Measurements from ENCODE around the gene SLX1B. TPM values are rescaled to one million over a fixed set of nuclear protein-coding genes. Genes with fewer than 3 reads are reported as not detected.
"Not testable (repeated sequence)": the region's sequence is repeated elsewhere in the genome, so short reads cannot be mapped to it uniquely, and the experiment has no call there.

The SLX1B gene
- total RNA-seq = 10 to 100 TPM; 56.5 to 63.2 TPM

DNA sequence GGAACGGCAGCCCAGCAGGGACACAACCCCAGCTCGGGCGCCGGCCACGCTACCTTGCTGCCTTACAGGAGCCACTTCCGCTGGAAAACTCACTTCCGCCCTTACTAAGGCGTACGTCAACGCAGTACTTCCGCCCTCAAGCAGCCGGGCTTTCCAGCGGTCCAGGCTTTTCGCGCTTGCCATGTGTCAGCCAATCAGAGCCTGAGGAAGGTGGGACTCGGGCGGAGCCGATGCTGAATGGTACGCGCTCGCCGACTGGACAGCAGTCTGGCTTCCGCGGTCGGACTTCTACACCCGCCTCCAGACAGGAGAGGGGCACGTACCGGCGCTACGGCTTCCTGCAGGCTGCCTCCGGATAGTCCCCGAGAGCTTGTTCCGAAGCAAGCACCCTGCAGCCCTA is at the start of gene SLX1B, which contains the start of gene BOLA2:
TSS of gene SLX1B (plus strand) at position 265 of the 400 bp plus-strand sequence.
TSS of gene BOLA2 (minus strand) at position 83 of the 400 bp plus-strand sequence. CDS start 98 bp downstream, outside the sequence.
- H3K27ac Mint-ChIP-seq; H3K4me3 Mint-ChIP-seq; intact Hi-C loops (cut with micrococcal nuclease); H3K36me3 Mint-ChIP-seq; DNase-seq; H3K4me1 Mint-ChIP-seq (ENCODE audit: low read depth); H3K9me3 Mint-ChIP-seq; H3K27me3 Mint-ChIP-seq; POLR2A ChIA-PET; CTCF ChIA-PET: not testable (repeated sequence)

DNA sequence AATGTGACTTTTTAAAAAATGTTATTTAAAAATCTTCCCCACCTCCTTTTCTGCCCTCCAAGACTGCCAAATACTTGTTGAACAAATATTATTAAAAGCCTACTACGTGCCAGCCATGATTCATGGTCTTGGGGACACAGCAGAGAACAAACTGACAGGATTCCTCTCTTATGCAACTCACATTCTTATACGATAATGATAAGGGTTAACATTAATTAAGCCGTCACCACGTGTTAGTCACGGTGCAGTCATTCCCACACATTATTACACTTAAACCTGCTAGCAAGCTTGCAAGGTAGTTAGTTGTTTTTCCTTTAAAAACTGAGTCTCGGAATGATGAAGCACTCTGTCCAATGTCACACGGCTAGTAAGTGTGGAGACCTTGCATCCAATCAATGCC is 49.1 kb upstream of the SLX1B start:
- CTCF ChIA-PET; intact Hi-C loops (cut with micrococcal nuclease); POLR2A ChIA-PET; H3K36me3 Mint-ChIP-seq; H3K9me3 Mint-ChIP-seq; H3K27ac Mint-ChIP-seq; H3K27me3 Mint-ChIP-seq; H3K4me1 Mint-ChIP-seq (ENCODE audit: low read depth); H3K4me3 Mint-ChIP-seq; DNase-seq: not testable (repeated sequence)

DNA sequence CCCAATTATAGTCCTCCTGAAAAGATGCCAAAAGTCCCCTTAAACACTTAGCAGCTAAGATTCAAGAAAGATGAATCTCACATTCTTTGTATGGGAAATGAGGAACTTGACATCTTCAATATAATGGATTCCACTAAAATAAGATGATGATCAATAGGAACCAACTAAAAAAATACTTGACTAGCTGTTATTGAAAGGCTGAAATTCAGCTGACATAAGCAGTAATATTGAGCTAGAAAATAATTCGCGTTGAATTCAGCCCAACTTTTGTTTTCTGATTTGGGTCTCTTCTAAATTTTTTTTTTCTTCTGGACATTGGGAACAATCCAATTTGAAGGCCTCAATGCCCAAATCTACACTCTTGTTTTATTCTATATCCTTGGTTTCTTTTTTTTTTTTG is 30.7 kb upstream of the SLX1B start:
- DNase-seq; intact Hi-C loops (cut with micrococcal nuclease); H3K4me1 Mint-ChIP-seq (ENCODE audit: low read depth); POLR2A ChIA-PET; H3K27ac Mint-ChIP-seq; H3K27me3 Mint-ChIP-seq; H3K4me3 Mint-ChIP-seq; H3K9me3 Mint-ChIP-seq: not testable (repeated sequence)
- H3K36me3 Mint-ChIP-seq = peaks cover 11% of the 10 kb centered on the region
- CTCF ChIA-PET = interaction anchor here (0.6 kb wide), 1 partner anchor 239 kb away, joined by 3 read pairs; no protein-coding TSS in a partner anchor

DNA sequence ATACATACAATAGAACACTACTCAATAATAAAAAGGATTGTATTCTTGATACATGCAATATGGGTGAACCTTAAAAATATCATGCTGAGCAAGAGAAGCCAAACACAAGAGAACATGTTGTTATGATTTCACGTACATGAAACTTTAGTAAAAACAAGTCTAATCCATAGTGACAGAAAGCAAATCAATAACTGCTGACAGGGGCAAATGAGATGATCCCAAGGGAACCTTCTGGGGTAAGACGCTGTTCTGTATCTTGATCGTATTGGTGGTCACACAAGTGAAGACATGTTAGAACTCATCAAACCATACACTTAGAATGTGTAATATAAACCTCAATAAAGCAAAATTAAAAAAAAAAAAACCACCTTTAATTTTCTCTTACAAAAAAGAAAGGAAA is 28.9 kb upstream of the SLX1B start:
- H3K4me1 Mint-ChIP-seq (ENCODE audit: low read depth); H3K27ac Mint-ChIP-seq; H3K9me3 Mint-ChIP-seq; H3K4me3 Mint-ChIP-seq; DNase-seq; intact Hi-C loops (cut with micrococcal nuclease); CTCF ChIA-PET; H3K27me3 Mint-ChIP-seq; POLR2A ChIA-PET: not testable (repeated sequence)
- peaks cover 11% of the 10 kb centered on the region for H3K36me3 Mint-ChIP-seq

DNA sequence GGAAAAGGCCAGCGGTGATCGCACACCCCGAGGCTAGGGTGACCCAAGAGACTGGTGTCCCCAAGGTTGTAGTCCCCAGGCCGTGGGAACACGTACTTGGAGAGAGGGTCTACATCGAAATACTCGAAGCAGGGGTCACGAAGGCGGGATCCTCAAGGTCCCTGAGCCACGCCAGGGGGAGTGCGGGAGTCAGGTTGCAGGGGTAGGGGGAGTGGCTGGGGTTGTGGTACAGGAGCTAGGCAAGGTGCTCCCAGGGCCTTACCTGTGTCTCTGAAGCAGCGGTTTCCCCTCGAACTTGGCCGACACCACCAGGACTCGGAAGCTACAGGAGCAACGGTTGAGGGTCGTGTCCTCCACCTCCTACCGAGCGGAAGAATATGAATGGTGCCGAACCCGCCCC is 579 bp upstream of the SLX1B start:
- CTCF ChIA-PET; H3K4me3 Mint-ChIP-seq; POLR2A ChIA-PET; H3K4me1 Mint-ChIP-seq (ENCODE audit: low read depth); H3K27me3 Mint-ChIP-seq; H3K27ac Mint-ChIP-seq; H3K36me3 Mint-ChIP-seq; H3K9me3 Mint-ChIP-seq; intact Hi-C loops (cut with micrococcal nuclease); DNase-seq: not testable (repeated sequence)

DNA sequence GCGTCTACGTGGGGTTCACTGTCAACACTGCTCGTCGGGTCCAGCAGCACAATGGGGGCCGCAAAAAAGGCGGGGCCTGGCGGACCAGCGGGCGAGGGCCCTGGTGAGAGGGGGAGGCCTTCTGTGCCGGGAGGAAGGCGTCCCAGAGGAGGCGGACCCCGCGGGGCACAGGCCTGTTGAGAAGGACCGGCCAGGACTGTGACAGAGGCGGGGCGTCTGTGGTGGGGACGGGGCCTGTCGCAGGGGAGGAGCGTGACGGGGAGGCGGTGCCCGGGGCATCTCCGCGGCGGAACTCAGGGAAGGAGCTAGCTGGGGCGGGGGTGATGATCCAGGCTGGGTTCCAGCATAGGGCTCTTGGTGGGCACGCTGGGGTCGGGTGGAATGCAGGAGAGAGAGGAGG is 495 bp downstream of the SLX1B start:
- POLR2A ChIA-PET; intact Hi-C loops (cut with micrococcal nuclease); H3K9me3 Mint-ChIP-seq; H3K27me3 Mint-ChIP-seq; H3K4me3 Mint-ChIP-seq; H3K27ac Mint-ChIP-seq; CTCF ChIA-PET; DNase-seq; H3K36me3 Mint-ChIP-seq; H3K4me1 Mint-ChIP-seq (ENCODE audit: low read depth): not testable (repeated sequence)

DNA sequence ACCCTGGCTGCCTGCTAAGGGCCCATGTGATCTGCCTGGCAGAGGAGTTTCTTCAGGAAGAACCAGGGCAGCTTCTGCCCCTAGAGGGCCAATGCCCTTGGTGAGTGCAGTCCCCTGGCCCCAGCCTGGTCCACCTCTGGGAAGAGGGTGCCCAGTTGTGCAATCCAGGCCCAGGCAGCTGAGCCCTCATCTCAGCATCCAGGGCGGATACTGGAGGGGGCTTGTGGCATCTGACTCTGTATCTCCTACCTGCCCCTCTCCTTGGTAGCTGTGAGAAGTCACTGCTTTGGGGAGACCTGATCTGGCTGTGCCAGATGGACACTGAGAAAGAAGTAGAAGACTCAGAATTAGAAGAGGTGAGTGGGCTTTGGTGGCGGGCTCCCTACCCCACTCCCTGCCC is 3.3 kb downstream of the SLX1B start:
- POLR2A ChIA-PET; H3K36me3 Mint-ChIP-seq; H3K4me1 Mint-ChIP-seq (ENCODE audit: low read depth); H3K27ac Mint-ChIP-seq; intact Hi-C loops (cut with micrococcal nuclease); CTCF ChIA-PET; H3K27me3 Mint-ChIP-seq; H3K9me3 Mint-ChIP-seq; H3K4me3 Mint-ChIP-seq; DNase-seq: not testable (repeated sequence)

DNA sequence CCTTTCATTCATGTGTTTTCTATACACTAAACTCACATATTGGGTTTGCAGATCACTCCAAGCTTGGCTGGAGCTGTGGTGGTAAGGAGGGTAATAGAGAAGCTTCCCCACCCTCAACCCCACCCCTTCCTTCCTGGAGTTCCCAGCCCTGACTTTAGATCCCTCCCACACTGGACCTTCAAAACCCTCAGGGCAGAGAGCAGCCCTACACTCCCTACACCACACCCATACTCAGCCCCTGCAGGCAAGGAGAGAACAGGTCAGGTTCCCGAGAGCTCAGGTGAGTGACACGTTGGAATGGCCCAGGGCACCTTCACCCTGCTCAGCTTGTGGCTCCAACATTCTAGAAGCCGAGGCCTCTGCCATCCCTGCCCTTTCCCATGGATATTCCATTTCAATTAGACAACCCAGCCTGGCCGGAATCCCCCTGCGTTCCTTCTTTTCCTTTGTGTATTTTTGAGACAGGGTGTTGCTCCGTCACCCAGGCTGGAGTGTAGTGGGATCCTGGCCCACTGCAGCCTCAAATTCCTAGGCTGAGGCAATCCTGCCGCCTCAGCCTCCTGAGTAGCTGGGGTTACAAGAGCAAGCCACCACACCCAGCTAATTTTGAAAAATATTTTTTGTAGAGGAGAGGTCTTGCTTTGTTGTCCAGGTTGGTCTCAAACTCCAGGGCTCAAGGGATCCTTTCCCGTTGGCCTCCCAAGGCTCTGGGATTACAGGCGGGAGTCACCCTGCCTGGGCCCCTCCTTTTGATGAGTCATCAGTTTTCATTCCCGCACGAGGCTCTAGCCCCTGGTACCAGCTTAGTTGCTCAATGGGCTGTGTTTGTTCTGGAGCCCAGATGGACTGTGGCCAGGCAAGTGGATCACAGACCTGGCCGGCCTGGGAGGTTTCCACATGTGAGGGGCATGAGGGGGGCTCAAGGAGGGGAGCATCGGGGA is 5.6 kb downstream of the SLX1B start, which contains the start of gene SULT1A4:
TSS of gene SULT1A4 (plus strand) at position 208 of the 941 bp plus-strand sequence. CDS start 1,473 bp downstream, outside the sequence.
- H3K27ac Mint-ChIP-seq; H3K36me3 Mint-ChIP-seq; intact Hi-C loops (cut with micrococcal nuclease); H3K9me3 Mint-ChIP-seq; CTCF ChIA-PET; POLR2A ChIA-PET; H3K4me3 Mint-ChIP-seq; DNase-seq; H3K27me3 Mint-ChIP-seq; H3K4me1 Mint-ChIP-seq (ENCODE audit: low read depth): not testable (repeated sequence)

DNA sequence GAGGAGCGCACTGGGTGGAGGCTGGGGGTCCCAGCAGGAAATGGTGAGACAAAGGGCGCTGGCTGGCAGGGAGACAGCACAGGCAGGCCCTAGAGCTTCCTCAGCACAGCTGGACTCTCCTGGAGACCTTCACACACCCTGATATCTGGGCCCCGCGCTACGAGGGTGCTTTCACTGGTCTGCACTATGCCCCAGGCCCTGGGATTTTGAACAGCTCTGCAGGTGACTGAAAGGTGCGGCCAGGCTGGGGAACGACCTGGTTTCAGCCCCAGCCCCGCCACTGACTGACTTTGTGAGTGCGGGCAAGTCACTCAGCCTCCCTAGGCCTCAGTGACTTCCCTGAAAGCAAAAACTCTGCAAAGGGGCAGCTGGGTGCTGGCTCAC is 6.3 kb downstream of the SLX1B start:
- POLR2A ChIA-PET; H3K27ac Mint-ChIP-seq; H3K4me3 Mint-ChIP-seq; H3K4me1 Mint-ChIP-seq (ENCODE audit: low read depth); CTCF ChIA-PET; DNase-seq; H3K27me3 Mint-ChIP-seq; H3K9me3 Mint-ChIP-seq; intact Hi-C loops (cut with micrococcal nuclease); H3K36me3 Mint-ChIP-seq: not testable (repeated sequence)

DNA sequence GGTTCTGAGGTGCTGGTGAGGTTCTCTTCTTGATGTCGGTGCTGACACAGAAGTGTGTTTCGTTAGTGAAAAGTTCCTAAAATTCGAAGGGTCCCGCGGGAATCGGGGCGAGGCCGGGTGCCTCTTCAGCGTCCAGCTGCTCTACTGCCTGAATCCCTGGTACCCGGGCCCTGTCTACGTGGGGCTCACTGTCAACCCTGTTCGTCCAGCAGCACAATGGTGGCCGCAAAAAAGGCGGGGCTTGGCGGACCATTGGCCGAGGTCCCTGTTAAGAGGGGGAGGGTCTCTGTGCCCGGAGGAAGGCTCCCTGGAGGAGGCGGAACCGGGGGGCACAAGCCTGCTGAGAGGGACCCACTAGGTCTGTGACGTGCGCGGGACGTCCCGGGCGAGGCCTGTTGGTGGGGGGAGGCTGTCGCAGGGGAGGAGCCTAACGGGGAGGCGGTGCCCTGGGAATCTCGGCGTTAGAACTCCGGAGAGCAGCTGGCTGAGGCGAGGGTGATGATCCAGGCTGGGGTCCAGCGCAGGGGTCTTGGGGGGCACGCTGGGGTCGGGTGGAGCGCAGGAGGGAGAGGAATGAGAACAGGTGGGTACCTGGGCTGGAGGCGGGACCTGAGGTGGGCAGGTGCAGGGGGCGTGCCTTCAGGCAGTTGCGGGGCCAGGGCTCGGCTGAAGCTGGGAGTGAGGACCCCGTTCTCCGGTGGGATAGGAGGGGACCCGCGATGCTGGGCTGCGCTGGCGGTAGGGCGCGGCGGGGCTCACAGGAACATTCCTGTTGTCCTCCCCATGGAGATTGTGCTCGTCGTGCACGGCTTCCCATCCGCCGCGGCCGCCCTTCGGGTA is 11.9 kb downstream of the SLX1B start:
- POLR2A ChIA-PET; CTCF ChIA-PET; H3K9me3 Mint-ChIP-seq; DNase-seq; H3K36me3 Mint-ChIP-seq; H3K27ac Mint-ChIP-seq; H3K4me1 Mint-ChIP-seq (ENCODE audit: low read depth); intact Hi-C loops (cut with micrococcal nuclease); H3K27me3 Mint-ChIP-seq; H3K4me3 Mint-ChIP-seq: not testable (repeated sequence)

DNA sequence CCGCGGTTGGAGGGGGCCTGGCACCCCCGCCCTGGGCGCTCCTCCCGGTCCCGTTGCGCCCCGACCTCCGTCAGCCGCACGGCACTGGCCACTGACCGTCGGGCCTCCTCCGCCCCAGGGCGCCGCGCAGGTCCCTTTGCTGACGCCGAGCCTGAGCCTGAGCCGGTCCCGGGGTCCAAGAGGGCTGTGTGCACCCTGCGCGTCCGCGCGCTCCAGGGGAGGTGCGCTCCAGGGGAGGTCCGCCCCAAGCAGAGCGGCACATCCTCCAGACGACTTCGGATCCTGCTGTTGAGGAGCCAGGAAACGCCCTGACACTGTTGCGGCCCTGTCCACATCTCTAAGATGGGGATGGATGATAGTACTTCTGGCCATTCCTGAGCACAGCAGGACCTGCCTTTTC is 12.6 kb downstream of the SLX1B start:
- H3K4me3 Mint-ChIP-seq; DNase-seq; H3K27ac Mint-ChIP-seq; POLR2A ChIA-PET; H3K9me3 Mint-ChIP-seq; H3K27me3 Mint-ChIP-seq; CTCF ChIA-PET; H3K4me1 Mint-ChIP-seq (ENCODE audit: low read depth); intact Hi-C loops (cut with micrococcal nuclease); H3K36me3 Mint-ChIP-seq: not testable (repeated sequence)

DNA sequence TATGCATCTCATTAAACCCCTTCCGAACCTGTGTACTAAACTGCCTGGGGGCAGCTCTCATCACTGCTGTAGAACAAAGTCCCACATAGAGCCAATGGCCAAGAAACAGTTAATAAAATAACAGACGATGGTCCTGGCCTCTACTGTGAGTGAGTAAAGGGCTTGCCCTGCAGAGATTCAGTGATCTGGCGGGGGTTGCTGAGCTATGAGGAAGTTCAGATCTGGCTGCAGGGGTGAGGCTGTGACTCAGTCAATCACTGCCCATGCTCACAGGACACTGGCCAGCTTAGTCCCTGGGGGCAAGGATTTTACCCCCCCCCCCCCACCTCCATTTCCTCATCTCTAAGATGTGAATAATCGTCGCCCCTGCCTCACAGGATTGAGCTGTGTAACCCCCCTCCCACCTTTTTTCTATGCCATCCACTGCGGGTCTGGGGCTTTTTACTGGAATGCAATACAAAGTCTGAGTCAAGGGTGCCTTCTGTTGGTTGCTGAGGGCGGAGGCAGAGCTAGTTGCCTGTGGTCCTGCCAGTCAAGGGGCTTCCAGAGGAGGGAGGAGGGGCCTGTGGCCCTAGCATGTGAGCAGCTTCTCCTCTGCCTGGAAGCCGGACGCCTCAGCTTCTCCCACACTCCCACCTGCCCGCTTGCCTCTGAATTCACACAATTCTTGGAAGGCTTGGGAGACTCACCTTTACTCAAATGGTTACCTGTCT is 13.5 kb downstream of the SLX1B start:
- POLR2A ChIA-PET; H3K27ac Mint-ChIP-seq; H3K9me3 Mint-ChIP-seq; DNase-seq; intact Hi-C loops (cut with micrococcal nuclease); H3K4me3 Mint-ChIP-seq; CTCF ChIA-PET; H3K4me1 Mint-ChIP-seq (ENCODE audit: low read depth); H3K36me3 Mint-ChIP-seq; H3K27me3 Mint-ChIP-seq: not testable (repeated sequence)

Measured in activated CD4-positive, alpha-beta memory T cell treated with anti-CD3 and anti-CD28 coated beads for 36 hours (primary cell).